Naive thymus-derived CD4-positive, alpha-beta T cell (primary cell): ENCODE results near the gene SLC4A4. TPM values are rescaled to one million over a fixed set of nuclear protein-coding genes. Genes with fewer than 3 reads are reported as not detected.

ENCODE experiments used
- ATAC-seq: fragments of 150-1000 bp; cut with Tn5 transposase; 2 replicates; pipeline ENCODE4 v1.10.0; 2021; ENCODE audit warnings: mild to moderate bottlenecking, moderate library complexity
- CTCF ChIA-PET: fragments of 350-600 bp; sonication (Branson Sonifier 250); formaldehyde crosslinking; loops from one replicate; lab custom pipeline; 2021; ENCODE audit warnings: antibody characterized with exemption; lab: Charles Lee
- POLR2A ChIA-PET: fragments of 350-600 bp; sonication (Branson Sonifier 250); formaldehyde crosslinking; loops from one replicate; lab custom pipeline; 2021; ENCODE audit warnings: antibody characterized with exemption, inconsistent platforms; lab: Charles Lee
- DNase-seq, 9 donors: peaks; one replicate each; pipeline versions ENCODE4 v3.0.0 to v3.0.0-alpha.2; 2020 to 2022; ENCODE audit warnings: mixed read lengths in 1 of 9
- H3K27ac ChIP-seq: one replicate; pipeline ENCODE4 v1.7.0; 2013; ENCODE audit warnings: mild to moderate bottlenecking, low read depth, low read length, moderate library complexity
- H3K27me3 ChIP-seq, 2 donors: one replicate each; pipeline ENCODE4 v1.7.0; 2013; ENCODE audit warnings: low read length in 2 of 2, mild to moderate bottlenecking in 2 of 2, moderate library complexity in 2 of 2; ENCODE audit not compliant: control insufficient read depth in 2 of 2, insufficient read depth in 2 of 2
- H3K36me3 ChIP-seq, 3 experiments: 1 replicate in 2 of 3; 2 replicates in 1 of 3; pipeline ENCODE4 v1.7.0; 2013; ENCODE audit warnings: low read length in 3 of 3, mild to moderate bottlenecking in 3 of 3, moderate library complexity in 1 of 3; ENCODE audit not compliant: insufficient read depth in 3 of 3, control insufficient read depth in 2 of 3
- H3K4me1 ChIP-seq, 2 donors: one replicate each; pipeline ENCODE4 v1.7.0; 2013; ENCODE audit warnings: low read length in 2 of 2, mild to moderate bottlenecking in 2 of 2, moderate library complexity in 1 of 2; ENCODE audit not compliant: control insufficient read depth in 2 of 2, insufficient read depth in 2 of 2
- H3K4me3 ChIP-seq: 2 replicates; pipeline ENCODE4 v1.7.0; 2013; ENCODE audit warnings: mild to moderate bottlenecking, low read length
- H3K9me3 ChIP-seq, 3 experiments: 1 replicate in 2 of 3; 2 replicates in 1 of 3; pipeline ENCODE4 v1.7.0; 2013; ENCODE audit warnings: low read length in 3 of 3; ENCODE audit not compliant: control insufficient read depth in 2 of 3
- H3K27ac Mint-ChIP-seq, 9 donors: one replicate each; pipeline ENCODE4 v1.8.0; 2020 to 2022; ENCODE audit warnings: mixed read lengths in 9 of 9, mild to moderate bottlenecking in 8 of 9, moderate library complexity in 5 of 9, inconsistent platforms in 2 of 9
- H3K27me3 Mint-ChIP-seq, 5 donors: one replicate each; pipeline ENCODE4 v1.8.0; 2021 to 2022; ENCODE audit warnings: mixed read lengths in 5 of 5, mild to moderate bottlenecking in 1 of 5
- H3K36me3 Mint-ChIP-seq, 5 donors: one replicate each; pipeline ENCODE4 v1.8.0; 2020 to 2022; ENCODE audit warnings: mixed read lengths in 5 of 5, mild to moderate bottlenecking in 3 of 5, inconsistent platforms in 1 of 5
- H3K4me1 Mint-ChIP-seq, 7 donors: one replicate each; pipeline ENCODE4 v1.8.0; 2020 to 2022; ENCODE audit warnings: mixed read lengths in 7 of 7, mild to moderate bottlenecking in 3 of 7, inconsistent platforms in 1 of 7
- H3K4me3 Mint-ChIP-seq, 10 donors: one replicate each; pipeline ENCODE4 v1.8.0; 2020 to 2022; ENCODE audit warnings: mild to moderate bottlenecking in 10 of 10, mixed read lengths in 10 of 10, moderate library complexity in 6 of 10, inconsistent platforms in 2 of 10
- H3K9me3 Mint-ChIP-seq, 11 donors: one replicate each; pipeline ENCODE4 v1.8.0; 2020 to 2022; ENCODE audit warnings: mixed read lengths in 11 of 11, mild to moderate bottlenecking in 4 of 11, inconsistent platforms in 1 of 11, moderate library complexity in 1 of 11
- intact Hi-C, 2 donors: fragments of 100-400 bp; cut with micrococcal nuclease; formaldehyde crosslinking; loops; one replicate each; pipeline ENCODE4 v1.15.1; 2023
- polyA plus RNA-seq, 2 donors: library from polyadenylated mRNA; unstranded; fragments of 300-500 nt; fragmentation: Illumina TruSeq; gene quantifications; one replicate each; pipeline ENCODE4 v1.2.3, GENCODE V29; 2021
- total RNA-seq, 6 experiments: library from RNA in 5 of 6; stranded (reverse) in 5 of 6; gene quantifications; 1 replicate in 5 of 6; 2 replicates in 1 of 6; pipeline ENCODE4 v1.2.3 and lab custom pipeline; 2021 to 2026

The SLC4A4 gene
- total and polyA plus RNA-seq, 7 experiments from 2014 or later, result 0.36 to 2.7 (median 1.2) TPM; not detected in 4

- H3K4me3 ChIP-seq, result no peak overlapping the region
- H3K27me3 ChIP-seq, result no peaks in the 10 kb centered on the region
- no peaks in the 10 kb centered on the region for H3K4me1 ChIP-seq
- DNase-seq, result no peak
- ATAC-seq, result no peak
- POLR2A ChIA-PET, result no interaction called here
- CTCF ChIA-PET, result no interaction called here
- H3K9me3 ChIP-seq, result no peaks in the 10 kb centered on the region
- Mint-ChIP-seq H3K27ac (no peak overlapping the region), H3K4me1 (no peaks in the 10 kb centered on the region), H3K4me3 (no peak overlapping the region), H3K27me3 (peaks cover 0 to 7% (median 0%) of the 10 kb centered on the region in 5 donors), H3K9me3 (peaks cover 0 to 8% (median 2%) of the 10 kb centered on the region in 11 donors), H3K36me3 (no peaks in the 10 kb centered on the region)
- intact Hi-C loops, result no loop called here
- H3K27ac ChIP-seq, result no peak overlapping the region
- no peaks in the 10 kb centered on the region for H3K36me3 ChIP-seq
Observed at GRCh38 chr4:71520308-71520707, 181.5 kb downstream of the SLC4A4 start.

DNA sequence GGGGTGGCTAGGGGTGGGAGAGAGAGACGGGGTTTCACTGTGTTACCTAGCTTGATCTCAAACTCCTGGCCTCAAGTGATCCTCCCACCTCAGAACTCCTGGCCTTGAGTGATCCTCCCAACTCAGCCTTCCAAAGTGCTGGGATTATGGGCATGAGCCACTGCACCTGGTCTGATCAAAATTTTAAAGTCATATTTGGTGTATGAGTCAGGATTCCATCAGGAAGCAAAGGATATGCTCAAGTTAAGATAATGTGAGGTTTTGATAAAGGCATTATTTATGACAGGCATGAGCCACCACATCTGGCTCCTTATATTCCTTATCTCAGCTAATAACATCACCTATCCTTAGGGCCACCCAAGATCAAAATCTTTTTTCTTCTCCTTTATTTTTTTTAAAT, 182.0 kb downstream of the SLC4A4 start:
- Histone ChIP-seq H3K9me3 (no peaks in the 10 kb centered on the region), H3K27ac (no peak overlapping the region), H3K27me3 (no peaks in the 10 kb centered on the region), H3K4me1 (no peaks in the 10 kb centered on the region), H3K36me3 (no peaks in the 10 kb centered on the region), H3K4me3 (no peak overlapping the region)
- CTCF ChIA-PET, result no interaction called here
- H3K27ac Mint-ChIP-seq, result no peak overlapping the region
- H3K4me1 Mint-ChIP-seq, result no peaks in the 10 kb centered on the region
- H3K27me3 Mint-ChIP-seq, result peaks cover 0 to 7% (median 0%) of the 10 kb centered on the region in 5 donors
- ATAC-seq (no peak), DNase-seq (no peak)
- POLR2A ChIA-PET, result no interaction called here
- intact Hi-C loops, result no loop called here
- H3K36me3 Mint-ChIP-seq, result no peaks in the 10 kb centered on the region
- no peak overlapping the region for H3K4me3 Mint-ChIP-seq
- H3K9me3 Mint-ChIP-seq, result peaks cover 0 to 8% (median 2%) of the 10 kb centered on the region in 11 donors

GRCh38 chr4:71524756-71525155, 185.9 kb downstream of the SLC4A4 start:
- H3K27me3 Mint-ChIP-seq, result peaks cover 0 to 2% (median 0%) of the 10 kb centered on the region in 5 donors
- POLR2A ChIA-PET, result no interaction called here
- no peak for DNase-seq
- CTCF ChIA-PET, result no interaction called here
- H3K27ac ChIP-seq, result no peak overlapping the region
- ATAC-seq, result no peak
- no peaks in the 10 kb centered on the region for H3K36me3 ChIP-seq
- intact Hi-C loops, result no loop called here
- H3K27ac Mint-ChIP-seq, result no peak overlapping the region
- no peak overlapping the region for H3K4me3 Mint-ChIP-seq
- no peaks in the 10 kb centered on the region for H3K9me3 ChIP-seq
- H3K4me3 ChIP-seq, result no peak overlapping the region
- H3K36me3 Mint-ChIP-seq, result no peaks in the 10 kb centered on the region
- H3K4me1 Mint-ChIP-seq, result no peaks in the 10 kb centered on the region
- no peaks in the 10 kb centered on the region for H3K27me3 ChIP-seq
- no peaks in the 10 kb centered on the region for H3K9me3 Mint-ChIP-seq
- H3K4me1 ChIP-seq, result no peaks in the 10 kb centered on the region

GRCh38 chr4:71526637-71527406, 188.0 kb downstream of the SLC4A4 start:
- no peaks in the 10 kb centered on the region for H3K4me1 ChIP-seq
- ChIA-PET POLR2A (no interaction called here), CTCF (no interaction called here)
- Mint-ChIP-seq H3K4me1 (no peaks in the 10 kb centered on the region), H3K9me3 (no peaks in the 10 kb centered on the region), H3K36me3 (no peaks in the 10 kb centered on the region), H3K27ac (no peak overlapping the region), H3K27me3 (peaks cover 0 to 5% (median 0%) of the 10 kb centered on the region in 5 donors), H3K4me3 (no peak overlapping the region)
- H3K4me3 ChIP-seq, result no peak overlapping the region
- no peaks in the 10 kb centered on the region for H3K36me3 ChIP-seq
- ATAC-seq, result no peak
- DNase-seq, result no peak
- H3K27me3 ChIP-seq, result no peaks in the 10 kb centered on the region
- intact Hi-C loops, result no loop called here
- no peaks in the 10 kb centered on the region for H3K9me3 ChIP-seq
- H3K27ac ChIP-seq, result no peak overlapping the region

DNA sequence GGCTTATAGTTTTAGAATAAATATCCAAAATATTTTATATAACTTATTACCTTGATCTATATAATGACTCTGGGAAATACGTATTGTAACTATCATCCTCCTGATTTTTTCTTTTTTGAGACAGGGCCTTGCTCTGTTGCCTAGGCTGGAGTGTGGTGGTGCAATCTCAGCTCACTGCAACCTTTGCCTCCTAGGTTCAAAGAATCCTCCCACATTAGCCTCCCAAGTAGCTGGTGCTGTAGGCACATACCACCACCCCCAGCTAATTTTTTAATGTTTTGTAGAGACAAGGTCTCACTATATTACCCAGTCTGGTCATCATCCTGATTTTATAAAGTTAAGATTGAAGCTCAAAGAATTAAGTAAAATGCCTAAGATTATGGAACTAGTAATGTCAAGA, 193.6 kb downstream of the SLC4A4 start:
- DNase-seq (no peak), ATAC-seq (no peak)
- ChIA-PET CTCF (no interaction called here), POLR2A (no interaction called here)
- Mint-ChIP-seq H3K27ac (no peak overlapping the region), H3K9me3 (peaks cover 0 to 3% (median 0%) of the 10 kb centered on the region in 11 donors), H3K27me3 (peaks cover 0 to 14% (median 5%) of the 10 kb centered on the region in 5 donors), H3K36me3 (no peaks in the 10 kb centered on the region), H3K4me3 (no peak overlapping the region), H3K4me1 (no peaks in the 10 kb centered on the region)
- Histone ChIP-seq H3K9me3 (no peaks in the 10 kb centered on the region), H3K27ac (no peak overlapping the region), H3K4me3 (no peak overlapping the region), H3K36me3 (no peaks in the 10 kb centered on the region), H3K27me3 (no peaks in the 10 kb centered on the region), H3K4me1 (no peaks in the 10 kb centered on the region)
- intact Hi-C loops, result no loop called here

DNA sequence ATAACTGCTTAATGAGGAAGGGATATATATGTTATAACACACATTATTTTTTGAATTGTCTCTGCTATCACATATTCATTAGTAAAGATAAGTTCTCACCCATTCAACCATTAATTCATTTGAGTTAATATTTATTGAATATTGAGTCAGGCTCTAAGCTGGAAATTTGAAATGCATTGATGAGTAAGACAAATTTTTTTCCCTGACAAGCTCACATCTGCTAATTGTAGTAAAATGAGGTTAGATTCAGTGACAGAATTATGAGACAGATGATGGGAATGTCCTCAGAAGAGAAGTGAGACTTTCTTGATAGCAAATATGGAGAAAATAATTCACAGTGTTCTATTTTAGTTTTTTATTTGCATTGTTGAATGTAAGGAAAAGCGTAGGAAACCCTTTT, 194.3 kb downstream of the SLC4A4 start:
- CTCF ChIA-PET, result no interaction called here
- H3K27me3 Mint-ChIP-seq, result peaks cover 0 to 14% (median 5%) of the 10 kb centered on the region in 5 donors
- POLR2A ChIA-PET, result no interaction called here

GRCh38 chr4:71537551-71538065, 198.8 kb downstream of the SLC4A4 start:
- no peak for DNase-seq
- no peak overlapping the region for H3K27ac Mint-ChIP-seq
- intact Hi-C loops, result no loop called here

More for the DNA sequence above, 194.3 kb downstream of the SLC4A4 start:
- Mint-ChIP-seq H3K4me3 (no peak overlapping the region), H3K4me1 (no peaks in the 10 kb centered on the region), H3K27ac (no peak overlapping the region), H3K36me3 (no peaks in the 10 kb centered on the region), H3K9me3 (peaks cover 0 to 3% (median 0%) of the 10 kb centered on the region in 11 donors)
- intact Hi-C loops, result no loop called here
- Histone ChIP-seq H3K4me1 (no peaks in the 10 kb centered on the region), H3K4me3 (no peak overlapping the region), H3K27me3 (no peaks in the 10 kb centered on the region), H3K27ac (no peak overlapping the region), H3K9me3 (no peaks in the 10 kb centered on the region), H3K36me3 (no peaks in the 10 kb centered on the region)
- DNase-seq (no peak), ATAC-seq (no peak)

More at GRCh38 chr4:71537551-71538065, 198.8 kb downstream of the SLC4A4 start:
- ATAC-seq, result no peak
- no peaks in the 10 kb centered on the region for H3K36me3 ChIP-seq
- H3K36me3 Mint-ChIP-seq, result no peaks in the 10 kb centered on the region
- H3K4me3 Mint-ChIP-seq, result no peak overlapping the region
- POLR2A ChIA-PET, result no interaction called here
- H3K4me3 ChIP-seq, result no peak overlapping the region
- CTCF ChIA-PET, result no interaction called here
- H3K4me1 ChIP-seq, result no peaks in the 10 kb centered on the region
- H3K27ac ChIP-seq, result no peak overlapping the region
- H3K27me3 ChIP-seq, result no peaks in the 10 kb centered on the region
- no peaks in the 10 kb centered on the region for H3K9me3 ChIP-seq
- peaks cover 0 to 3% (median 0%) of the 10 kb centered on the region in 11 donors for H3K9me3 Mint-ChIP-seq
- H3K27me3 Mint-ChIP-seq, result peaks cover 0 to 22% (median 0%) of the 10 kb centered on the region in 5 donors
- no peaks in the 10 kb centered on the region for H3K4me1 Mint-ChIP-seq
